C4-2B (cell line): ENCODE results near the gene DEFB124.
"Not testable (repeated sequence)": the region's sequence is repeated elsewhere in the genome, so short reads cannot be mapped to it uniquely, and the experiment has no call there.

Source experiments
- ZFX ChIP-seq: fragments of 450-650 bp; IDR thresholded peaks from 2 replicates; pipeline ENCODE4 v1.6.1; 2017
- TF ChIP-seq, protein P1 (sequence below): fragments of 450-650 bp; conservative IDR thresholded peaks from 2 replicates; pipeline ENCODE4 v1.5.1; 2017; ENCODE audit warnings: mild to moderate bottlenecking

DNA sequence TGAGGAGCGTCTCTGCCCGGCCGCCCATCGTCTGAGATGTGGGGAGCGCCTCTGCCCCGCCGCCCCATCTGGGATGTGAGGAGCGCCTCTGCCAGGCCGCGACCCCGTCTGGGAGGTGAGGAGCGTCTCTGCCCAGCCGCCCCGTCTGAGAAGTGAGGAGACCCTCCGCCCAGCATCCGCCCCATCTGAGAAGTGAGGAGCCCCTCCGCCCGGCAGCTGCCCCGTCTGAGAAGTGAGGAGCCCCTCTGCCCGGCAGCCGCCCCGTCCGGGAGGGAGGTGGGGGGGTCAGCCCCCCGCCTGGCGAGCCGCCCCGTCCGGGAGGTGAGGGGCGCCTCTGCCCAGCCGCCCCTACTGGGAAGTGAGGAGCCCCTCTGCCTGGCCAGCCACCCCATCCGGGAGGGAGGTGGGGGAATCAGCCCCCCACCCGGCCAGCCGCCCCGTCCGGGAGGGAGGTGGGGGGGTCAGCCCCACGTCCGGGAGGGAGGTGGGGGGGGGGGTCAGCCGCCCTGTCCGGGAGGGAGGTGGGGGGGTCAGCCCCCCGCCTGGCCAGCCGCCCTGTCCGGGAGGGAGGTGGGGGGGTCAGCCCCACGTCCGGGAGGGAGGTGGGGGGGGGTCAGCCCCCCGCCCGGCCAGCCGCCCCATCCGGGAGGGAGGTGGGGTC is 47.9 kb downstream of the DEFB124 start:
- TF ChIP-seq, protein P1, sequence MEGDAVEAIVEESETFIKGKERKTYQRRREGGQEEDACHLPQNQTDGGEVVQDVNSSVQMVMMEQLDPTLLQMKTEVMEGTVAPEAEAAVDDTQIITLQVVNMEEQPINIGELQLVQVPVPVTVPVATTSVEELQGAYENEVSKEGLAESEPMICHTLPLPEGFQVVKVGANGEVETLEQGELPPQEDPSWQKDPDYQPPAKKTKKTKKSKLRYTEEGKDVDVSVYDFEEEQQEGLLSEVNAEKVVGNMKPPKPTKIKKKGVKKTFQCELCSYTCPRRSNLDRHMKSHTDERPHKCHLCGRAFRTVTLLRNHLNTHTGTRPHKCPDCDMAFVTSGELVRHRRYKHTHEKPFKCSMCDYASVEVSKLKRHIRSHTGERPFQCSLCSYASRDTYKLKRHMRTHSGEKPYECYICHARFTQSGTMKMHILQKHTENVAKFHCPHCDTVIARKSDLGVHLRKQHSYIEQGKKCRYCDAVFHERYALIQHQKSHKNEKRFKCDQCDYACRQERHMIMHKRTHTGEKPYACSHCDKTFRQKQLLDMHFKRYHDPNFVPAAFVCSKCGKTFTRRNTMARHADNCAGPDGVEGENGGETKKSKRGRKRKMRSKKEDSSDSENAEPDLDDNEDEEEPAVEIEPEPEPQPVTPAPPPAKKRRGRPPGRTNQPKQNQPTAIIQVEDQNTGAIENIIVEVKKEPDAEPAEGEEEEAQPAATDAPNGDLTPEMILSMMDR, result not testable (repeated sequence)
- TF ChIP-seq ZFX, result not testable (repeated sequence)
